ENCODE measurements around the gene PKNOX2. TPM values are rescaled to one million over a fixed set of nuclear protein-coding genes. Genes with fewer than 3 reads are reported as not detected.

PKNOX2 gene
- total and polyA plus RNA-seq, 2 of the 4 experiments (the other 2 are of a cell fraction): 0.72 to 2.3 TPM

DNA sequence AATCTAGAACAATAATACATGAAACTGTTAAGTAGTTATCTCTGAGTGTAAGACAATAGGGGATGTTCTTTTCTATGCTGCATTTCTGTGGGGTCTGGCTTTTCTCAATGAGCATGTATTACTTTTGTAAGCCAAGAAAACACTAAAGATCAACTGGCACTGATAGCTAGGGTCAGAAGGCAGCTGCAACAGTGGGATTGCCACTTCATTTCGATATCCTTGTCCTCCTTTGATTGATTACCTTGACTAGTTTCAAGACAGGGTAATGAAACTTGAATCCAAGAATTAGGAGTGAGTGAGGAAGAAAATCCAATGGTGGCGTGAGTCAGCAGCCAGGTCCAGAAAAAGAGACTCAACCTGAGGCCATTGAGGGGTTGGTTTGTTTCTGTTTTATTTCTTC is 285.0 kb downstream of the PKNOX2 start:
- H3K4me3 ChIP-seq (ENCODE audit: insufficient read depth, low read depth, low read length): no peak overlapping the region
- peaks cover 13% of the 10 kb centered on the region for H3K4me1 ChIP-seq (ENCODE audit: control insufficient read depth, insufficient read depth, low read length)
- H3K9ac ChIP-seq (ENCODE audit: low read depth, low read length): no peak overlapping the region
- H4K8ac ChIP-seq (ENCODE audit: low read depth in 2 of 2, low read length in 2 of 2): no peak overlapping the region
- dilution Hi-C loops (cut with HindIII; ENCODE audit: low sequenced_read_pairs, unreplicated experiment) (no loop called here), intact Hi-C loops (cut with micrococcal nuclease) (no loop called here), in situ Hi-C loops (cut with MboI; ENCODE audit: low sequenced_read_pairs) (no loop called here)
- H2BK15ac ChIP-seq (ENCODE audit: low read depth, low read length): no peak overlapping the region
- H3K27me3 ChIP-seq (ENCODE audit: control insufficient read depth, insufficient read depth, low read length): no peaks in the 10 kb centered on the region
- no peak overlapping the region for H3K4me2 ChIP-seq (ENCODE audit: low read depth, low read length)
- no peak overlapping the region for H3K4ac ChIP-seq (ENCODE audit: low read depth, low read length)
- no peak overlapping the region for H2AK5ac ChIP-seq (ENCODE audit: low read depth, low read length)
- H3K14ac ChIP-seq (replicated peaks; ENCODE audit: low read depth, low read length): no peak overlapping the region
- ChIA-PET POLR2A (ENCODE audit: unreplicated experiment) (no interaction called here), CTCF (interaction anchor here (1.6 kb wide), 1 partner anchor 104 kb away, joined by 4 read pairs; no protein-coding TSS in a partner anchor)
- no peak overlapping the region for H3K56ac ChIP-seq (ENCODE audit: extremely low read depth, insufficient read depth, low read length)
- no peak overlapping the region for H3K23ac ChIP-seq (ENCODE audit: low read depth, low read length)
- no peak for TF ChIP-seq RFX5 (IDR thresholded peaks at IDR 0.05; ENCODE audit: low read depth, low read length)
- no peak overlapping the region for H4K5ac ChIP-seq (ENCODE audit: low read depth, low read length)
- H3K36me3 ChIP-seq (ENCODE audit: control insufficient read depth, insufficient read depth, low read length): peaks cover 6% of the 10 kb centered on the region; the same call in 1 of the 2 replicates
- H3K9me3 ChIP-seq (ENCODE audit: control insufficient read depth, insufficient read depth, low read length): no peaks in the 10 kb centered on the region
- no CpG with 5 or more reads among the region's 2 CpGs for WGBS, 2 experiments (ENCODE audit: extremely low coverage in 2 of 2, insufficient read length in 1 of 2)
- ATAC-seq (ENCODE audit: low read depth) (no peak), DNase-seq (no peak)
- no peaks in the 10 kb centered on the region for H3K79me1 ChIP-seq (ENCODE audit: low read depth in 1 of 2, low read length in 2 of 2)
- H2BK20ac ChIP-seq (ENCODE audit: low read depth, low read length): no peak overlapping the region
- no TSS peak for BruUV-seq (replicated peaks)
- H2AFZ ChIP-seq (replicated peaks; ENCODE audit: low read length, poor library complexity): no peak overlapping the region
- no peak overlapping the region for H4K91ac ChIP-seq (ENCODE audit: insufficient read depth, low read depth, low read length)
- H3K18ac ChIP-seq (ENCODE audit: low read depth, low read length): no peak overlapping the region
- no peak overlapping the region for H2AK9ac ChIP-seq (replicated peaks; ENCODE audit: low read depth, low read length, poor library complexity)
- H4K20me1 ChIP-seq (ENCODE audit: insufficient read depth, low read length): no peaks in the 10 kb centered on the region
- no peak overlapping the region for H2BK5ac ChIP-seq (ENCODE audit: low read depth, low read length, poor library complexity, severe bottlenecking)
- H3K9me1 ChIP-seq (ENCODE audit: insufficient read depth, low read length): peaks cover 8% of the 10 kb centered on the region; the same call in 1 of the 2 replicates
- no peak overlapping the region for H2BK120ac ChIP-seq (ENCODE audit: low read depth, low read length)
- H3K27ac ChIP-seq (ENCODE audit: insufficient read depth, low read length): no peak overlapping the region

All from IMR-90 (cell line).